H1 (cell line): ENCODE data around the gene UFSP1. TPM values are rescaled to one million over a fixed set of nuclear protein-coding genes. Genes with fewer than 3 reads are reported as not detected.

Source experiments
- CTCF ChIA-PET: fragments of 300-600 bp; sonication (Branson Sonifier 250); formaldehyde crosslinking; loops from one replicate; lab custom pipeline; 2021; ENCODE audit not compliant: partially characterized antibody; lab: Charles Lee
- POLR2A ChIA-PET: fragments of 300-600 bp; sonication (Branson Sonifier 250); formaldehyde crosslinking; loops from one replicate; lab custom pipeline; 2021; ENCODE audit warnings: inconsistent platforms; ENCODE audit not compliant: partially characterized antibody; lab: Charles Lee
- DNase-seq, 2 experiments: peaks; one replicate each; pipeline versions ENCODE4 v3.0.0 to v3.0.0-alpha.2; 2010 to 2022; ENCODE audit warnings: low spot score in 2 of 2, low read depth in 1 of 2, mixed read lengths in 1 of 2
- FAIRE-seq: peaks from 2 replicates; lab custom pipeline; 2011; peaks lifted over from hg19 to GRCh38; lab: Jason Lieb, UNC
- H2AFZ ChIP-seq: 2 replicates; pipeline ENCODE4 v1.8.1; 2012; ENCODE audit warnings: low read length, inconsistent platforms
- H2AK5ac ChIP-seq: 2 replicates; pipeline ENCODE4 v1.6.1; 2013; ENCODE audit warnings: low read depth, low read length
- H2BK120ac ChIP-seq: replicated peaks from 2 replicates; pipeline ENCODE3; 2013; ENCODE audit warnings: low read depth, low read length, inconsistent platforms
- H2BK12ac ChIP-seq: 2 replicates; pipeline ENCODE4 v1.6.1; 2013; ENCODE audit warnings: low read depth, low read length
- H2BK15ac ChIP-seq: 2 replicates; pipeline ENCODE4 v1.6.1; 2013; ENCODE audit warnings: low read length
- H2BK20ac ChIP-seq: 2 replicates; pipeline ENCODE4 v1.6.1; 2013; ENCODE audit warnings: low read length
- H2BK5ac ChIP-seq: 2 replicates; pipeline ENCODE4 v1.6.1; 2013; ENCODE audit warnings: low read depth, low read length
- H3K14ac ChIP-seq: 2 replicates; pipeline ENCODE4 v1.6.1; 2013; ENCODE audit warnings: inconsistent platforms; ENCODE audit not compliant: insufficient read length
- H3K18ac ChIP-seq: 2 replicates; pipeline ENCODE4 v1.6.1; 2013; ENCODE audit warnings: low read length; ENCODE audit errors: extremely low read depth
- H3K23ac ChIP-seq: 2 replicates; pipeline ENCODE4 v1.6.1; 2013; ENCODE audit warnings: inconsistent platforms; ENCODE audit not compliant: insufficient read length
- H3K23me2 ChIP-seq: 2 replicates; pipeline ENCODE4 v1.6.1; 2013; ENCODE audit warnings: low read depth, low read length
- H3K27ac ChIP-seq: 2 replicates; pipeline ENCODE4 v1.6.1; 2011; ENCODE audit warnings: low read depth, low read length, inconsistent platforms
- H3K27me3 ChIP-seq, 4 experiments: replicated peaks in 1 of 4; 1 replicate in 1 of 4; 2 replicates in 3 of 4; pipeline versions ENCODE4 v1.6.1 to v1.8.1; 2011 to 2013; ENCODE audit warnings: low read length in 3 of 4, mild to moderate bottlenecking in 3 of 4, inconsistent platforms in 2 of 4, mixed read lengths in 2 of 4, moderate library complexity in 1 of 4; ENCODE audit not compliant: control insufficient read depth in 3 of 4, insufficient read depth in 3 of 4; ENCODE audit errors: extremely low read depth in 1 of 4
- H3K36me3 ChIP-seq, 4 experiments: 2 replicates each; pipeline versions ENCODE4 v1.6.1 to v1.8.1; 2011 to 2013; ENCODE audit warnings: mild to moderate bottlenecking in 4 of 4, low read length in 3 of 4, moderate library complexity in 2 of 4, control low read depth in 1 of 4, inconsistent platforms in 1 of 4; ENCODE audit not compliant: insufficient read depth in 4 of 4, control insufficient read depth in 2 of 4
- H3K4ac ChIP-seq: replicated peaks from 2 replicates; pipeline ENCODE3; 2013; ENCODE audit warnings: low read length, low read depth, mixed read lengths, inconsistent platforms; ENCODE audit not compliant: insufficient read length
- H3K4me1 ChIP-seq, 4 experiments: replicated peaks in 1 of 4; 1 replicate in 1 of 4; 2 replicates in 3 of 4; pipeline versions ENCODE4 v1.6.1 to v1.8.1; 2011 to 2013; ENCODE audit warnings: low read length in 3 of 4, inconsistent platforms in 2 of 4, mixed read lengths in 1 of 4; ENCODE audit not compliant: insufficient read depth in 4 of 4, control insufficient read depth in 3 of 4
- H3K4me2 ChIP-seq, 2 experiments: 2 replicates each; pipeline versions ENCODE4 v1.6.1 to v1.8.1; 2011 to 2013; ENCODE audit warnings: low read depth in 2 of 2, low read length in 2 of 2, control low read depth in 1 of 2, inconsistent platforms in 1 of 2, mild to moderate bottlenecking in 1 of 2; ENCODE audit not compliant: insufficient read depth in 1 of 2
- H3K4me3 ChIP-seq, 4 experiments: fragments of 200-600, 300-600 bp in 1 of 4; sonication (generic), shearing (Covaris generic), sonication (Bioruptor Twin) in 1 of 4; 2 replicates each; pipeline versions ENCODE4 v1.5.1 to v1.8.1; 2011 to 2016; ENCODE audit warnings: low read length in 4 of 4, low read depth in 3 of 4, control low read depth in 2 of 4, inconsistent platforms in 2 of 4, mild to moderate bottlenecking in 2 of 4, mixed read lengths in 1 of 4, moderate library complexity in 1 of 4; ENCODE audit not compliant: insufficient read depth in 2 of 4; ENCODE audit errors: extremely low read depth in 1 of 4
- H3K56ac ChIP-seq: replicated peaks from 2 replicates; pipeline ENCODE3; 2013; ENCODE audit warnings: low read depth, mild to moderate bottlenecking, mixed read lengths, low read length, inconsistent platforms; ENCODE audit not compliant: insufficient read length
- H3K79me1 ChIP-seq: 2 replicates; pipeline ENCODE4 v1.6.1; 2013; ENCODE audit warnings: low read depth, low read length, control low read depth
- H3K79me2 ChIP-seq, 2 experiments: 2 replicates each; pipeline versions ENCODE4 v1.6.1 to v1.8.1; 2012 to 2013; ENCODE audit warnings: low read length in 2 of 2, mild to moderate bottlenecking in 2 of 2, inconsistent platforms in 1 of 2; ENCODE audit not compliant: insufficient read depth in 2 of 2, control insufficient read depth in 1 of 2
- H3K9ac ChIP-seq, 4 experiments: replicated peaks in 1 of 4; 1 replicate in 1 of 4; 2 replicates in 3 of 4; pipeline versions ENCODE4 v1.6.1 to v1.8.1; 2011 to 2013; ENCODE audit warnings: low read depth in 3 of 4, low read length in 3 of 4, control low read depth in 2 of 4, mild to moderate bottlenecking in 2 of 4, moderate library complexity in 2 of 4, inconsistent platforms in 1 of 4; ENCODE audit errors: extremely low read depth in 1 of 4
- H3K9me3 ChIP-seq, 2 experiments: 2 replicates each; pipeline versions ENCODE4 v1.6.1 to v1.8.1; 2012 to 2013; ENCODE audit warnings: mild to moderate bottlenecking in 2 of 2, moderate library complexity in 2 of 2, control low read depth in 1 of 2, inconsistent platforms in 1 of 2, low read depth in 1 of 2, low read length in 1 of 2, mixed read lengths in 1 of 2; ENCODE audit not compliant: insufficient read depth in 2 of 2
- H4K20me1 ChIP-seq, 2 experiments: replicated peaks in 1 of 2; 2 replicates each; pipeline versions ENCODE3 to v1.8.1; 2011 to 2013; ENCODE audit warnings: inconsistent platforms in 2 of 2, low read length in 2 of 2, mild to moderate bottlenecking in 1 of 2; ENCODE audit not compliant: insufficient read depth in 2 of 2, control insufficient read depth in 1 of 2
- H4K5ac ChIP-seq: 2 replicates; pipeline ENCODE4 v1.6.1; 2013; ENCODE audit warnings: low read length, low read depth, mixed read lengths, inconsistent platforms; ENCODE audit not compliant: insufficient read length
- H4K8ac ChIP-seq: 2 replicates; pipeline ENCODE4 v1.8.0; 2013; ENCODE audit warnings: mild to moderate bottlenecking, moderate library complexity, low read length, inconsistent platforms; ENCODE audit not compliant: insufficient read depth; ENCODE audit errors: extremely low read depth
- H4K91ac ChIP-seq: replicated peaks from 2 replicates; pipeline ENCODE3; 2013; ENCODE audit warnings: low read length, mixed read lengths, inconsistent platforms; ENCODE audit not compliant: insufficient read length
- CEBPB ChIP-seq: IDR thresholded peaks from 2 replicates; pipeline ENCODE4 v1.6.1; 2012; ENCODE audit warnings: low read depth, low read length
- KDM4A ChIP-seq: IDR thresholded peaks from one replicate; pipeline ENCODE4 v1.7.1; 2012; ENCODE audit warnings: low read depth, mild to moderate bottlenecking, moderate library complexity, low read length, inconsistent platforms; ENCODE audit not compliant: severe bottlenecking
- NANOG ChIP-seq: IDR thresholded peaks from 2 replicates; pipeline ENCODE4 v1.6.1; 2011; ENCODE audit warnings: low read length, low read depth, mild to moderate bottlenecking, inconsistent platforms; ENCODE audit not compliant: insufficient read depth, poor library complexity, severe bottlenecking
- POLR2AphosphoS5 ChIP-seq: IDR thresholded peaks from 2 replicates; pipeline ENCODE4 v1.6.1; 2011; ENCODE audit warnings: low read depth, low read length
- SUZ12 ChIP-seq: fragments of 200-600 bp; sonication (generic); IDR thresholded peaks from 2 replicates; pipeline ENCODE4 v1.6.1; 2012; ENCODE audit warnings: mild to moderate bottlenecking, inconsistent platforms, low read length, moderate library complexity, mixed read lengths
- USF2 ChIP-seq: IDR thresholded peaks from 2 replicates; pipeline ENCODE4 v1.6.1; 2011; ENCODE audit warnings: low read length, improper control_type of control experiment
- WGBS, 2 experiments: shearing (Covaris generic) in 1 of 2; methylation state at CpG; one replicate each; pipeline versions ENCODE4 v1.1.6 to v1.1.7; 2013 to 2015; ENCODE audit warnings: low lambda C conversion rate in 2 of 2, mixed read lengths in 2 of 2, inconsistent platforms in 1 of 2, low coverage in 1 of 2, missing lambda C conversion rate in 1 of 2; ENCODE audit not compliant: insufficient replicate concordance in 2 of 2, insufficient coverage in 1 of 2, insufficient read length in 1 of 2; ENCODE audit errors: extremely low coverage in 1 of 2, missing lambda C conversion rate in 1 of 2; 5-methylcytosine and 5-hydroxymethylcytosine counted together
- polyA plus RNA-seq, 7 experiments: library from polyadenylated mRNA; depleted of rRNA in 3 of 7; stranded (reverse) in 5 of 7; unstranded in 2 of 7; fragments of >200 nt in 5 of 7; fragments of 200-250 nt in 2 of 7; gene quantifications; 1 replicate in 5 of 7; 2 replicates in 1 of 7; 4 replicates in 1 of 7; pipeline versions ENCODE4 v1.2.1 to v1.2.3, GENCODE V29; 2011 to 2013; ENCODE audit warnings: missing spikeins in 2 of 7, mixed read lengths in 2 of 7
- total RNA-seq: library from RNA; stranded (reverse); fragmentation: NEBNext Ultra II Directional; extraction: Animal tissue kit (Norgen Biotek cat#: 25700); gene quantifications from 2 replicates; pipeline ENCODE4 v1.2.1, GENCODE V29; 2021

The UFSP1 gene
- total and polyA plus RNA-seq, 2 of the 8 experiments (the other 6 are each of a cell fraction or from before 2014, with no cell fraction given), result 1.6 to 4.3 TPM

GRCh38 chr7:100896732-100897608 is 7.5 kb upstream of the UFSP1 start:
- H3K4me3 ChIP-seq, result peak overlapping the region; percentile 3 to 58 (median 15); a peak in 4 of 8 replicates
- no peak overlapping the region for H2BK5ac ChIP-seq
- H3K23me2 ChIP-seq, result peaks cover 6% of the 10 kb centered on the region; the same call in 1 of the 2 replicates
- H3K4me2 ChIP-seq, result peak overlapping the region; percentile 63 to 74
- H2AK5ac ChIP-seq, result no peak overlapping the region
- H4K20me1 ChIP-seq, result peaks cover 0 to 5% of the 10 kb centered on the region in 2 experiments
- no peak overlapping the region for H3K9ac ChIP-seq
- ChIA-PET POLR2A (interaction anchor here (0.6 kb wide), 1 partner anchor 133 kb away, joined by 3 read pairs; no protein-coding TSS in a partner anchor), CTCF (interaction anchor here (0.6 to 3.2 kb wide), 6 partner anchors 40 to 380 kb away, joined by 3 to 18 read pairs (median 4); no protein-coding TSS in a partner anchor)
- H3K23ac ChIP-seq, result no peak overlapping the region
- no peak overlapping the region for H2BK120ac ChIP-seq
- H3K79me1 ChIP-seq, result no peaks in the 10 kb centered on the region
- peak overlapping the region; percentile 48; the same call in 1 of the 2 replicates for H2AFZ ChIP-seq
- no peak overlapping the region for H3K27ac ChIP-seq
- no peak overlapping the region for H3K14ac ChIP-seq
- 0 out of 2 replicates have a peak overlapping the region, but pooled peaks have one; percentile 57 for H4K8ac ChIP-seq
- H3K79me2 ChIP-seq, result no peaks in the 10 kb centered on the region
- H3K27me3 ChIP-seq, result peaks cover 15 to 35% (median 19%) of the 10 kb centered on the region in 4 experiments
- no peak overlapping the region; the same call in 1 of the 2 replicates for H3K18ac ChIP-seq
- peaks cover 0 to 10% (median 6%) of the 10 kb centered on the region in 4 experiments; a peak in 6 of 7 replicates for H3K4me1 ChIP-seq
- H4K91ac ChIP-seq, result no peak overlapping the region
- no peak overlapping the region for H2BK15ac ChIP-seq
- DNase-seq (peak in 1 of 2 experiments; percentile 78), FAIRE-seq (no peak)
- H3K56ac ChIP-seq, result no peak overlapping the region
- WGBS, 2 experiments, result 6% methylated on average over 72 of the region's 95 CpGs; no CpG with 5 or more reads in 1 of the 2 experiments
- H4K5ac ChIP-seq, result no peak overlapping the region
- H3K9me3 ChIP-seq, result no peaks in the 10 kb centered on the region
- H3K4ac ChIP-seq, result no peak overlapping the region
- peak overlapping the region; percentile 30; the same call in 1 of the 2 replicates for H2BK12ac ChIP-seq
- no peak overlapping the region for H2BK20ac ChIP-seq
- no peaks in the 10 kb centered on the region for H3K36me3 ChIP-seq
- TF ChIP-seq CEBPB, result no peak
- no peak for TF ChIP-seq POLR2AphosphoS5
- no peak for TF ChIP-seq SUZ12
- no peak for TF ChIP-seq USF2
- no peak for TF ChIP-seq NANOG
- no peak for TF ChIP-seq KDM4A
